ENCODE data around the gene TRAPPC4.

DNA sequence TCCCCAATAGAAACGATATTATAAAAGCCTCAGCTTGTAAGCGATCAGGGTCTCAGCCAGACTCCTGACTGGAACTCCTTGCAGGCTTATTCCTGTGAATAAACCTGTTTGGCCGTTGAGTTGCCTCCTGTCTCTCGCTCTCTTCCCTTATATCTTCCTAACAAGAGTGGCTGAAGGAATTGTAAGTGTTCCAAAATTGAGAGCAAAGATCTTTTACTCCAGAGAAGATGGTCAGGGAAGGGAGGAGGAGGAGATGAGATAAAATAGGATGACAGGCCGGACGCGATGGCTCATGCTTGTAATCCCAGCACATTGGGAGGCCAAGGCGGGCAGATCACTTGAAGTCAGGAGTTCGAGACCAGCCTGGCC, 13.3 kb downstream of the TRAPPC4 start:
- TF ChIP-seq CTCF (IDR thresholded peaks at IDR 0.05; ENCODE audit: low read depth, low read length) (no peak), MYC (IDR thresholded peaks at IDR 0.05; ENCODE audit: low read depth, low read length) (no peak), POLR2A (IDR thresholded peaks at IDR 0.05; ENCODE audit: extremely low read depth, insufficient read length) (no peak)
- TF ChIP-seq, protein P1, sequence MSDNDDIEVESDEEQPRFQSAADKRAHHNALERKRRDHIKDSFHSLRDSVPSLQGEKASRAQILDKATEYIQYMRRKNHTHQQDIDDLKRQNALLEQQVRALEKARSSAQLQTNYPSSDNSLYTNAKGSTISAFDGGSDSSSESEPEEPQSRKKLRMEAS (IDR thresholded peaks at IDR 0.05; ENCODE audit: low read depth, low read length), result no peak
